Mesenchymal stem cell (in vitro differentiated cells and primary cell): ENCODE measurements around the gene PTPRN2.

Experiments used
- DNase-seq: peaks from one replicate; pipeline ENCODE4 v3.0.0-alpha.2; 2013
- H2AFZ ChIP-seq: one replicate; pipeline ENCODE4 v1.6.1; 2013; ENCODE audit warnings: low read depth, mild to moderate bottlenecking, control low read depth, inconsistent platforms, low read length, moderate library complexity
- H2AK5ac ChIP-seq: 2 replicates; pipeline ENCODE4 v1.6.1; 2013; ENCODE audit warnings: low read length, moderate library complexity, mild to moderate bottlenecking, inconsistent platforms; ENCODE audit not compliant: severe bottlenecking
- H2BK120ac ChIP-seq: one replicate; pipeline ENCODE4 v1.6.1; 2013; ENCODE audit warnings: low read depth, mild to moderate bottlenecking, inconsistent platforms, low read length, moderate library complexity
- H2BK12ac ChIP-seq, 2 experiments: one replicate each; pipeline ENCODE4 v1.6.1; 2013; ENCODE audit warnings: inconsistent platforms in 2 of 2, low read length in 2 of 2, mild to moderate bottlenecking in 2 of 2, moderate library complexity in 2 of 2, control low read depth in 1 of 2
- H2BK15ac ChIP-seq: one replicate; pipeline ENCODE4 v1.6.1; 2013; ENCODE audit warnings: mild to moderate bottlenecking, low read depth, inconsistent platforms; ENCODE audit not compliant: poor library complexity, severe bottlenecking
- H2BK5ac ChIP-seq: 2 replicates; pipeline ENCODE4 v1.6.1; 2013; ENCODE audit warnings: low read depth, mild to moderate bottlenecking, low read length, control low read depth, inconsistent platforms; ENCODE audit not compliant: poor library complexity, severe bottlenecking
- H3K14ac ChIP-seq, 2 experiments: one replicate each; pipeline ENCODE4 v1.6.1; 2013; ENCODE audit warnings: inconsistent platforms in 2 of 2, low read length in 2 of 2, control low read depth in 1 of 2, mild to moderate bottlenecking in 1 of 2, moderate library complexity in 1 of 2
- H3K18ac ChIP-seq, 2 experiments: one replicate each; pipeline ENCODE4 v1.6.1; 2013; ENCODE audit warnings: inconsistent platforms in 2 of 2, low read length in 2 of 2, control low read depth in 1 of 2, low read depth in 1 of 2, mild to moderate bottlenecking in 1 of 2
- H3K23ac ChIP-seq, 2 experiments: one replicate each; pipeline ENCODE4 v1.6.1; 2013; ENCODE audit warnings: inconsistent platforms in 2 of 2, low read length in 2 of 2, mild to moderate bottlenecking in 2 of 2, moderate library complexity in 2 of 2, control low read depth in 1 of 2
- H3K27ac ChIP-seq: 2 replicates; pipeline ENCODE4 v1.5.1; 2013; ENCODE audit warnings: mild to moderate bottlenecking, moderate library complexity, low read length, control low read depth, inconsistent platforms; ENCODE audit not compliant: poor library complexity, severe bottlenecking
- H3K27me3 ChIP-seq, 2 experiments: 2 replicates each; pipeline versions ENCODE4 v1.6.1 to v1.7.0; 2013; ENCODE audit warnings: low read length in 2 of 2, mild to moderate bottlenecking in 2 of 2, moderate library complexity in 2 of 2, control low read depth in 1 of 2, inconsistent platforms in 1 of 2; ENCODE audit not compliant: control insufficient read depth in 1 of 2, insufficient read depth in 1 of 2
- H3K36me3 ChIP-seq, 2 experiments: 2 replicates each; pipeline versions ENCODE4 v1.6.1 to v1.7.0; 2013; ENCODE audit warnings: low read length in 2 of 2, control low read depth in 1 of 2, inconsistent platforms in 1 of 2, low read depth in 1 of 2, mild to moderate bottlenecking in 1 of 2; ENCODE audit not compliant: insufficient read depth in 2 of 2, control insufficient read depth in 1 of 2
- H3K4ac ChIP-seq, 2 experiments: one replicate each; pipeline ENCODE4 v1.6.1; 2013; ENCODE audit warnings: inconsistent platforms in 2 of 2, low read length in 2 of 2, mild to moderate bottlenecking in 2 of 2, moderate library complexity in 2 of 2, control low read depth in 1 of 2, low read depth in 1 of 2
- H3K4me1 ChIP-seq: 2 replicates; pipeline ENCODE4 v1.6.1; 2013; ENCODE audit warnings: low read depth, low read length, control low read depth; ENCODE audit not compliant: control insufficient read depth, insufficient read depth
- H3K4me2 ChIP-seq: 2 replicates; pipeline ENCODE4 v1.6.1; 2013; ENCODE audit warnings: low read length, mild to moderate bottlenecking, inconsistent platforms; ENCODE audit not compliant: poor library complexity, severe bottlenecking
- H3K4me3 ChIP-seq, 2 experiments: 2 replicates each; pipeline versions ENCODE4 v1.5.1 to v1.7.0; 2013; ENCODE audit warnings: low read length in 2 of 2, mild to moderate bottlenecking in 2 of 2, control low read depth in 1 of 2, low read depth in 1 of 2; ENCODE audit not compliant: insufficient read depth in 1 of 2
- H3K79me1 ChIP-seq: replicated peaks from 2 replicates; pipeline ENCODE4 v1.6.1; 2013; ENCODE audit warnings: mild to moderate bottlenecking, control low read depth, low read length, inconsistent platforms; ENCODE audit not compliant: poor library complexity, severe bottlenecking
- H3K9ac ChIP-seq: 2 replicates; pipeline ENCODE4 v1.7.0; 2013; ENCODE audit warnings: mild to moderate bottlenecking, low read length, moderate library complexity
- H3K9me3 ChIP-seq: 2 replicates; pipeline ENCODE4 v1.7.0; 2013; ENCODE audit warnings: mild to moderate bottlenecking, low read length; ENCODE audit not compliant: control insufficient read depth
- H4K8ac ChIP-seq: one replicate; pipeline ENCODE4 v1.6.1; 2013; ENCODE audit warnings: inconsistent platforms, mild to moderate bottlenecking, low read length, moderate library complexity
- H4K91ac ChIP-seq: one replicate; pipeline ENCODE4 v1.6.1; 2013; ENCODE audit warnings: mild to moderate bottlenecking, low read length, inconsistent platforms
- WGBS: methylation state at CpG from one replicate; pipeline ENCODE4 v1.1.7; 2013; ENCODE audit warnings: mixed read lengths; 5-methylcytosine and 5-hydroxymethylcytosine counted together

Gene PTPRN2

DNA sequence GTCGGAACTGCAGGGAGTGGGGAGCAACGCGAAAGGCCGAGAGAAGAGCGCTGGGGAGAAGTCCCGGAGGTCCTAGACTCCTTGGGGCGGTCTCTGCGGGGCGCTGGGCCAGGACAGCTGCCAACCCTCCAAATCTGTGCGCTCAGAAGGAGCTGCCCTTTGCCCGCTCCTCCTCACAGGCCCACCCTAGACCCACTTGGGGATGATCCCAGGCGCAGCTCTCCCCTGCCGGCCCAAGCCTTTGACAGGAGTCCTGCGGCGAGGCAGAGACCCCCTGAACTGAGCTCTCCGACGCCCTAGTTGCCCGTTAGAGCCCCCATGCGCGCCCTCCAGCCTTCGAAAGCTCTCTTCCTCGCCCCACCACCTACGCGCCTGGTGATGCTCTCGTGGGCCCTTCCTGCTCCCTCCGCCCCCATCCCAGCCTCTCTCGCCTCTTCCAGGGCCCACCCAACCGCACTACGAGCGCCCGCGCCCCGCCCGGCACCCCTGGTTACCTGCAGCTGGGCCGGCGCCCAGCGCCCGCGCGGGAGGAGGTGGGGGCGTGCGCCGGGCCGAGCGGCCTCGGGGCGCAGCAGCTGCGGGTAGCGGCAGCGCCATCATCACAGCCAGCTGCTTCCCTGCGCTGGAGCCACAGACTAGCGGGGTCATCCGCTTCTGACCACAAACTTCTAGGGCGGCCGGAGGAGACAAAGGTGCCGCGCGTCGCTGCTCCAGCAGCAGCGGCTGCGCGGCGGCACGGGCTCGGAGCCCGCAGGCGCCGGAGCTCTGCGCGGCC, 897.4 kb downstream of the PTPRN2 start:
- H3K14ac ChIP-seq, result no peak overlapping the region
- H3K4me3 ChIP-seq, result no peak overlapping the region
- H3K36me3 ChIP-seq, result peaks cover 0 to 1% of the 10 kb centered on the region in 2 experiments
- H4K8ac ChIP-seq, result no peak overlapping the region
- H3K23ac ChIP-seq, result no peak overlapping the region
- H3K9me3 ChIP-seq, result no peaks in the 10 kb centered on the region
- no peak overlapping the region for H2BK15ac ChIP-seq
- DNase-seq, result no peak
- H3K79me1 ChIP-seq, result no peaks in the 10 kb centered on the region
- no peak overlapping the region for H2AFZ ChIP-seq
- H2AK5ac ChIP-seq, result no peak overlapping the region
- no peak overlapping the region for H2BK5ac ChIP-seq
- no peak overlapping the region for H2BK120ac ChIP-seq
- H3K9ac ChIP-seq, result no peak overlapping the region
- H3K4ac ChIP-seq, result no peak overlapping the region
- no peak overlapping the region for H3K27ac ChIP-seq
- WGBS, result 4% methylated on average over 52 of the region's 70 CpGs
- H3K4me2 ChIP-seq, result peak overlapping the region; percentile 59
- H3K18ac ChIP-seq, result no peak overlapping the region
- H3K27me3 ChIP-seq, result peaks cover 76 to 77% of the 10 kb centered on the region in 2 experiments
- no peak overlapping the region for H4K91ac ChIP-seq
- H3K4me1 ChIP-seq, result peaks cover 37% of the 10 kb centered on the region
- H2BK12ac ChIP-seq, result no peak overlapping the region

DNA sequence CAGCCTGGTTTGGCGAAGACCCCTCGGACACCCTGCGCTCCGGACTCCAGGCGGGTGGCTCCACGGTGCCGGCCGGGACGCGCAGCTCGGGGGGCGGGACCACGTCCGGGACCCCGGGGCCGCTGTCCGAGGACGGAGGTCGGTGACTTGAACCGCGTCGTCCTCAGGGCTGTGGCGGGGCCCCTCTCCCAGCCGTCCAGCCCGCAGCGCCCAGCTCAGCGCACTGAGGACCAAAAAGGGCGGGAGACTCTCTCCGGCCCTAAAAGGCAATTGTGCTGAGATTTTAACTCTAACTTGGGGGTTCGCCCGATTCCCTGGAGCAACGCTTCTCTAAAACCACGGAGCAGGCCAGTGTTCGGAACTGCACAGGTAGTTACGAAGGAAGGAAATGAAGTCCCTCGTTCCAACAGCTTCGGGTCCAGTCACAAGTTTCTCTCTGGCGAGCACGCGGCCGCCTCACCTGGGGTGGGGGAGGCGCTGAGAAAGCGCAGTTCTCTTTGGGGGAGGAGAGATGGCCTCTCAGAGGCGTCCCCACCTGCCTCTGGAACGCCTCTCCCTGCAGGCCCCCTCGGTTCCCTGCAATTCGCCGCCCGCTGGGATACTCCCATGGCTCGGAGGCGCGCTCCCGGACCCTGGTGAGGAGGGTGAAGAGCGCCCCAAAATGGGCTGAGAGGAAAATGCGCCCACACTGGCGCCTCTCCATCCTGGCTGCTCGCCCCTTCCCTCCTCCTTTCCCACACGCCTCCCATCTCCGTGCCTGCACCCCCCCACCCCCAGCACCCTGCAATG, 898.2 kb downstream of the PTPRN2 start:
- no peak overlapping the region for H4K91ac ChIP-seq
- peaks cover 40% of the 10 kb centered on the region for H3K4me1 ChIP-seq

DNA sequence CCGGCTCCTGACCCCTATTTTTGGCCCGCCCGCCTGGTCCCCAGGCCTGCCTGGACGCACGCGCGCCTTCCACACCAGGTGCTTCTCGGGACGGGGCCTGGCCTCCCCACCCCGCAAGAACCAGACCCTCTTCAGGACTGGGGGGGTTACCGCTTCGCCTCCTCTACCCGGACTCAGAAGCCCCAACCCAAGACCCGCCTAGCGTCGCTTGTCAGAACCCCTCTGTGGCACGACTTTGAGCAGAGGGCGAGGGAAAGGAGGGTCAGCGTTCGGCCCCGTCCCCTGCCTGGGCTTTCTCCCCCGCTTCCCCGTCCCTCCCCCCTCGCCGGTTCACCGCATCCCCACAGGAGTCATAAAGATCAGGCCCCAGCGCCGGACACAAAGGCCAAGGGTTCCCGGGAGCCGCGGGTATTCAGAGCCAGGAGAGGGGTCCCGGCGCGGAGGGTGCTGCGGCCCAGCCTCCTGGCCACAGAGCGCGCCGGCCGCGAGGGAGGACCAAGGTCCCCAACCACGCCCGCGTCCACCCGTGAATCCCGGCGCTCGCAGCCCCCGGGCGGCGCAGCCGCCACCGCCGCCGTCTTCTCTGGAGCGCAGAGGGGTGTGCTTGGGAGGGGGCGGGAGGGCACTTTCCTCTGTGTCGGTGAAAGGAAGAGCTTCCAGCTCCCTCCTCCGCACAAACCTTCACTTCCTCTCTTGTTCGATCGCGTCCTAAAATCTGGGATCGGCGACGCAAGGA, 898.9 kb downstream of the PTPRN2 start:
- H2BK120ac ChIP-seq, result no peak overlapping the region
- no peak overlapping the region for H2AFZ ChIP-seq
- no peak overlapping the region for H2BK12ac ChIP-seq
- H3K9ac ChIP-seq, result no peak overlapping the region
- no peak overlapping the region for H2BK15ac ChIP-seq
- no peak overlapping the region for H3K4me2 ChIP-seq
- H3K27me3 ChIP-seq, result peaks cover 68 to 73% of the 10 kb centered on the region in 2 experiments
- WGBS, result 2% methylated on average over 36 of the region's 64 CpGs
- H3K4me1 ChIP-seq, result peaks cover 39% of the 10 kb centered on the region
- no peaks in the 10 kb centered on the region for H3K9me3 ChIP-seq
- no peak overlapping the region for H4K91ac ChIP-seq
- H3K23ac ChIP-seq, result no peak overlapping the region
- H3K36me3 ChIP-seq, result peaks cover 0 to 5% of the 10 kb centered on the region in 2 experiments
- no peak overlapping the region for H3K4me3 ChIP-seq
- no peak overlapping the region for H4K8ac ChIP-seq
- H2BK5ac ChIP-seq, result no peak overlapping the region
- no peak overlapping the region for H2AK5ac ChIP-seq
- H3K79me1 ChIP-seq, result no peaks in the 10 kb centered on the region
- H3K27ac ChIP-seq, result no peak overlapping the region
- no peak overlapping the region for H3K14ac ChIP-seq
- H3K18ac ChIP-seq, result no peak overlapping the region
- no peak overlapping the region for H3K4ac ChIP-seq
- DNase-seq, result no peak

More for the DNA sequence above, 898.2 kb downstream of the PTPRN2 start:
- Histone ChIP-seq H3K27ac (no peak overlapping the region), H3K4ac (no peak overlapping the region), H2AFZ (no peak overlapping the region), H2BK15ac (no peak overlapping the region), H3K27me3 (peaks cover 71 to 76% of the 10 kb centered on the region in 2 experiments), H3K4me2 (no peak overlapping the region), H3K36me3 (peaks cover 0 to 5% of the 10 kb centered on the region in 2 experiments), H2BK12ac (no peak overlapping the region), H3K79me1 (no peaks in the 10 kb centered on the region), H3K9me3 (no peaks in the 10 kb centered on the region), H2BK120ac (no peak overlapping the region), H3K4me3 (no peak overlapping the region), H2AK5ac (no peak overlapping the region), H3K9ac (no peak overlapping the region), H3K14ac (no peak overlapping the region), H4K8ac (no peak overlapping the region), H3K23ac (no peak overlapping the region), H3K18ac (no peak overlapping the region), H2BK5ac (no peak overlapping the region)
- WGBS, result 3% methylated on average over 51 of the region's 59 CpGs
- DNase-seq, result no peak
